Measurements from ENCODE around the gene GTF2IRD1.
"Not testable (repeated sequence)": the region's sequence is repeated elsewhere in the genome, so short reads cannot be mapped to it uniquely, and the experiment has no call there.

The GTF2IRD1 gene

GRCh38 chr7:74430409-74430808 lies 23.3 kb upstream of the GTF2IRD1 start:
- DNase-seq: not testable (repeated sequence)

GRCh38 chr7:74430961-74431466 lies 22.7 kb upstream of the GTF2IRD1 start:
- no peak for DNase-seq

- not testable (repeated sequence) for DNase-seq
Measured at GRCh38 chr7:74437291-74437571, 16.5 kb upstream of the GTF2IRD1 start.

GRCh38 chr7:74438327-74438726 lies 15.4 kb upstream of the GTF2IRD1 start:
- no peak for DNase-seq

- no peak for DNase-seq
Measured at GRCh38 chr7:74439541-74439940, 14.2 kb upstream of the GTF2IRD1 start.

- DNase-seq: not testable (repeated sequence)
Measured at GRCh38 chr7:74440143-74440542, 13.6 kb upstream of the GTF2IRD1 start.

GRCh38 chr7:74441801-74442200 lies 11.9 kb upstream of the GTF2IRD1 start:
- no peak for DNase-seq

- DNase-seq: no peak
Measured at GRCh38 chr7:74443543-74444247, 10.0 kb upstream of the GTF2IRD1 start.

GRCh38 chr7:74449144-74449543 lies 4.6 kb upstream of the GTF2IRD1 start:
- no peak for DNase-seq

- peak; percentile 83 for DNase-seq
Measured at GRCh38 chr7:74449809-74450397, 3.8 kb upstream of the GTF2IRD1 start.

GRCh38 chr7:74452748-74453321 lies 871 bp upstream of the GTF2IRD1 start:
- peak; percentile 38 for DNase-seq

GRCh38 chr7:74454021-74454924 lies 567 bp downstream of the GTF2IRD1 start:
- DNase-seq: peak; percentile 40

GRCh38 chr7:74454925-74455288 lies 1.2 kb downstream of the GTF2IRD1 start:
- no peak for DNase-seq

GRCh38 chr7:74455291-74455804 lies 1.6 kb downstream of the GTF2IRD1 start:
- DNase-seq: no peak

GRCh38 chr7:74455928-74456327 lies 2.2 kb downstream of the GTF2IRD1 start:
- no peak for DNase-seq

- DNase-seq: no peak
Measured at GRCh38 chr7:74457007-74457406, 3.3 kb downstream of the GTF2IRD1 start.

- no peak for DNase-seq
Measured at GRCh38 chr7:74461970-74462706, 8.4 kb downstream of the GTF2IRD1 start.

GRCh38 chr7:74462707-74463100 lies 9.0 kb downstream of the GTF2IRD1 start:
- DNase-seq: no peak

GRCh38 chr7:74464931-74465886 lies 11.5 kb downstream of the GTF2IRD1 start:
- DNase-seq: no peak

- no peak for DNase-seq
Measured at GRCh38 chr7:74466196-74466813, 12.6 kb downstream of the GTF2IRD1 start.

- DNase-seq: no peak
Measured at GRCh38 chr7:74467876-74468275, 14.2 kb downstream of the GTF2IRD1 start.

Data from activated CD4-positive, alpha-beta T cell treated with anti-CD3 and anti-CD28 coated beads for 48 hours (primary cell).